Measurements from ENCODE around the gene ANKRD44. TPM values are rescaled to one million over a fixed set of nuclear protein-coding genes. Genes with fewer than 3 reads are reported as not detected.
"Not testable (repeated sequence)": the region's sequence is repeated elsewhere in the genome, so short reads cannot be mapped to it uniquely, and the experiment has no call there.

ANKRD44 gene
- total RNA-seq, 4 donors from 2014 or later = 1.8 to 6.3 (median 3.0) TPM

GRCh38 chr2:197240421-197241041 is 70.0 kb downstream of the ANKRD44 start:
- intact Hi-C loops (cut with DNase I; ENCODE audit: low total_unique reads) (loop anchor here (5.0 kb wide), 1 partner anchor 48 kb away; no protein-coding TSS in a partner anchor), in situ Hi-C loops (cut with MboI; ENCODE audit: low sequenced_read_pairs in 4 of 4) (no loop called here)
- no peak for DNase-seq
- ATAC-seq = no peak
- Histone ChIP-seq H3K4me3 (no peak overlapping the region), H3K27me3 (no peaks in the 10 kb centered on the region), H3K36me3 (no peaks in the 10 kb centered on the region), H3K9me3 (no peaks in the 10 kb centered on the region), H3K4me1 (peaks cover 14 to 15% of the 10 kb centered on the region in 2 donors), H3K27ac (no peak overlapping the region)
- TF ChIP-seq POLR2A (IDR thresholded peaks at IDR 0.05) = no peak
- TF ChIP-seq CTCF (IDR thresholded peaks at IDR 0.05 in 4 of 5, conservative IDR thresholded peaks at IDR 0.05 in 1 of 5) = no peak

GRCh38 chr2:197240018-197240417 is 70.6 kb downstream of the ANKRD44 start:
- ATAC-seq; in situ Hi-C loops (cut with MboI; ENCODE audit: low sequenced_read_pairs in 4 of 4); H3K9me3 ChIP-seq; DNase-seq; H3K36me3 ChIP-seq; H3K27ac ChIP-seq; H3K4me3 ChIP-seq; H3K27me3 ChIP-seq: not testable (repeated sequence)
- peaks cover 14 to 15% of the 10 kb centered on the region in 2 donors for H3K4me1 ChIP-seq
- intact Hi-C loops (cut with DNase I; ENCODE audit: low total_unique reads) = loop anchor here (5.0 kb wide), 1 partner anchor 48 kb away; no protein-coding TSS in a partner anchor

- intact Hi-C loops (cut with DNase I; ENCODE audit: low total_unique reads) = no loop called here
- Histone ChIP-seq H3K4me3 (no peak overlapping the region), H3K27ac (no peak overlapping the region), H3K27me3 (no peaks in the 10 kb centered on the region), H3K4me1 (peaks cover 13 to 14% of the 10 kb centered on the region in 2 donors), H3K9me3 (no peaks in the 10 kb centered on the region), H3K36me3 (no peaks in the 10 kb centered on the region)
- no peak for TF ChIP-seq CTCF (IDR thresholded peaks at IDR 0.05 in 4 of 5, conservative IDR thresholded peaks at IDR 0.05 in 1 of 5)
- no peak for TF ChIP-seq POLR2A (IDR thresholded peaks at IDR 0.05)
- in situ Hi-C loops (cut with MboI; ENCODE audit: low sequenced_read_pairs in 4 of 4) = no loop called here
- ATAC-seq (no peak), DNase-seq (no peak)
Measured at GRCh38 chr2:197239434-197239833, 71.1 kb downstream of the ANKRD44 start.

- Histone ChIP-seq H3K27me3 (no peaks in the 10 kb centered on the region), H3K4me1 (peaks cover 4 to 7% of the 10 kb centered on the region in 2 donors), H3K4me3 (no peak overlapping the region), H3K36me3 (no peaks in the 10 kb centered on the region), H3K27ac (no peak overlapping the region), H3K9me3 (no peaks in the 10 kb centered on the region)
- ATAC-seq = no peak
- DNase-seq = no peak
- no peak for TF ChIP-seq CTCF (IDR thresholded peaks at IDR 0.05 in 4 of 5, conservative IDR thresholded peaks at IDR 0.05 in 1 of 5)
- TF ChIP-seq POLR2A (IDR thresholded peaks at IDR 0.05) = no peak
- intact Hi-C loops (cut with DNase I; ENCODE audit: low total_unique reads) = no loop called here
- in situ Hi-C loops (cut with MboI; ENCODE audit: low sequenced_read_pairs in 4 of 4) = no loop called here
Measured at GRCh38 chr2:197238043-197238365, 72.6 kb downstream of the ANKRD44 start.

GRCh38 chr2:197237291-197238042 is 73.1 kb downstream of the ANKRD44 start:
- H3K4me1 ChIP-seq = peaks cover 0 to 1% of the 10 kb centered on the region in 2 donors
- ATAC-seq = no peak

More at GRCh38 chr2:197237291-197238042, 73.1 kb downstream of the ANKRD44 start:
- no peaks in the 10 kb centered on the region for H3K27me3 ChIP-seq
- no peaks in the 10 kb centered on the region for H3K36me3 ChIP-seq
- in situ Hi-C loops (cut with MboI; ENCODE audit: low sequenced_read_pairs in 4 of 4) = no loop called here
- H3K9me3 ChIP-seq = no peaks in the 10 kb centered on the region
- DNase-seq = no peak
- H3K27ac ChIP-seq = no peak overlapping the region
- intact Hi-C loops (cut with DNase I; ENCODE audit: low total_unique reads) = no loop called here
- no peak overlapping the region for H3K4me3 ChIP-seq
- TF ChIP-seq CTCF (IDR thresholded peaks at IDR 0.05 in 4 of 5, conservative IDR thresholded peaks at IDR 0.05 in 1 of 5) (no peak), POLR2A (IDR thresholded peaks at IDR 0.05) (no peak)

All from gastrocnemius medialis (tissue), 4 donors.